GM12878 (cell line): ENCODE measurements around the gene GLG1. TPM values are rescaled to one million over a fixed set of nuclear protein-coding genes. Genes with fewer than 3 reads are reported as not detected.

Experiments
- BCL3 ChIP-seq: IDR thresholded peaks from 2 replicates; pipeline ENCODE4 v1.6.1; 2011; ENCODE audit warnings: borderline replicate concordance, low read depth, mild to moderate bottlenecking, moderate library complexity, low read length; ENCODE audit not compliant: insufficient read depth, poor library complexity, severe bottlenecking
- BMI1 ChIP-seq: fragments of 450-650 bp; IDR thresholded peaks from 2 replicates; pipeline ENCODE4 v1.6.1; 2016; ENCODE audit warnings: mild to moderate bottlenecking, moderate library complexity, borderline replicate concordance
- CHD4 ChIP-seq: fragments of 200-600 bp; sonication (generic); IDR thresholded peaks from 2 replicates; pipeline ENCODE4 v1.6.1; 2016; ENCODE audit warnings: mild to moderate bottlenecking
- EGR1 ChIP-seq, 2 experiments: IDR thresholded peaks; 1 replicate in 1 of 2; 2 replicates in 1 of 2; pipeline ENCODE4 v1.6.1; 2011 to 2012; ENCODE audit warnings: low read depth in 2 of 2, low read length in 2 of 2, borderline replicate concordance in 1 of 2, mild to moderate bottlenecking in 1 of 2, moderate library complexity in 1 of 2
- HCFC1 ChIP-seq: fragments of 150-350 bp; IDR thresholded peaks from 2 replicates; pipeline ENCODE4 v1.6.1; 2014; ENCODE audit warnings: low read length
- KLF5 ChIP-seq: fragments of 450-650 bp; IDR thresholded peaks from 2 replicates; pipeline ENCODE4 v1.6.1; 2014; ENCODE audit warnings: mild to moderate bottlenecking; ENCODE audit not compliant: partially characterized antibody
- MTA3 ChIP-seq: IDR thresholded peaks from 2 replicates; pipeline ENCODE4 v1.6.1; 2012; ENCODE audit warnings: low read length, inconsistent platforms, borderline replicate concordance
- MYB ChIP-seq: fragments of 150-350 bp; IDR thresholded peaks from 2 replicates; pipeline ENCODE4 v1.6.1; 2014; ENCODE audit warnings: mild to moderate bottlenecking, low read depth, low read length, borderline replicate concordance
- NFIC ChIP-seq: IDR thresholded peaks from 2 replicates; pipeline ENCODE4 v1.6.1; 2012; ENCODE audit warnings: low read depth, mild to moderate bottlenecking, inconsistent platforms, low read length, moderate library complexity
- POLR2A ChIP-seq: IDR thresholded peaks from 2 replicates; pipeline ENCODE4 v1.6.1; 2011; ENCODE audit warnings: low read depth, mild to moderate bottlenecking, low read length
- POLR2AphosphoS2 ChIP-seq: IDR thresholded peaks from 2 replicates; pipeline ENCODE4 v1.6.1; 2011; ENCODE audit warnings: low read depth, mild to moderate bottlenecking, low read length, improper control_type of control experiment, moderate library complexity
- POLR2AphosphoS5 ChIP-seq: IDR thresholded peaks from 2 replicates; pipeline ENCODE4 v1.6.1; 2011; ENCODE audit warnings: mild to moderate bottlenecking, low read length, inconsistent platforms
- SMARCA5 ChIP-seq: fragments of 450-650 bp; IDR thresholded peaks from 2 replicates; pipeline ENCODE4 v1.6.1; 2017; ENCODE audit warnings: mild to moderate bottlenecking
- SP1 ChIP-seq: IDR thresholded peaks from one replicate; pipeline ENCODE4 v1.6.1; 2011; ENCODE audit warnings: low read depth, low read length
- TAF1 ChIP-seq: IDR thresholded peaks from 2 replicates; pipeline ENCODE4 v1.6.1; 2011; ENCODE audit warnings: mild to moderate bottlenecking, low read depth, low read length, borderline replicate concordance
- ZNF207 ChIP-seq: fragments of 450-650 bp; IDR thresholded peaks from 2 replicates; pipeline ENCODE4 v1.6.1; 2014; ENCODE audit warnings: antibody characterized with exemption, mild to moderate bottlenecking, borderline replicate concordance
- polyA plus RNA-seq, 11 experiments: library from polyadenylated mRNA; depleted of rRNA in 4 of 11; unstranded in 6 of 11; stranded (reverse) in 5 of 11; fragments of >200 nt; fragmentation: Nextera tagmentation in 4 of 11; fragmentation: Illumina TruSeq in 1 of 11; extraction: Ambion mirVana in 4 of 11; extraction: Trizol in 1 of 11; gene quantifications; 1 replicate in 1 of 11; 2 replicates in 10 of 11; pipeline versions ENCODE4 v1.2.1 to v1.2.3, GENCODE V29; 2011 to 2016; ENCODE audit warnings: inconsistent platforms in 2 of 11, missing spikeins in 2 of 11, low read depth in 1 of 11
- total RNA-seq, 4 experiments: library from RNA; depleted of rRNA in 3 of 4; stranded (reverse); fragments of >200 nt in 3 of 4; fragmentation: Illumina TruSeq in 1 of 4; extraction: Trizol in 1 of 4; gene quantifications; 2 replicates each; pipeline versions ENCODE4 v1.2.1 to v1.2.3, GENCODE V29; 2013 to 2021
- TF ChIP-seq, protein P1 (sequence below), 3 experiments: IDR thresholded peaks in 2 of 3; conservative IDR thresholded peaks in 1 of 3; 2 replicates each; pipeline ENCODE4 v1.5.1; 2011; ENCODE audit warnings: low read depth in 3 of 3, low read length in 3 of 3, mild to moderate bottlenecking in 3 of 3, control low read depth in 2 of 3, moderate library complexity in 2 of 3, inconsistent platforms in 1 of 3, mixed read lengths in 1 of 3; ENCODE audit not compliant: control insufficient read depth in 2 of 3, insufficient read depth in 1 of 3; ENCODE audit errors: extremely low read depth in 1 of 3
- TF ChIP-seq, protein P2 (sequence below): IDR thresholded peaks from 2 replicates; pipeline ENCODE4 v1.6.1; 2012; ENCODE audit warnings: mild to moderate bottlenecking, low read depth, low read length
- TF ChIP-seq, protein P3 (sequence below): fragments of 450-650 bp; IDR thresholded peaks from 2 replicates; pipeline ENCODE4 v1.6.1; 2014; ENCODE audit warnings: mild to moderate bottlenecking
- TF ChIP-seq, protein P4 (sequence below): fragments of 450-650 bp; conservative IDR thresholded peaks from 2 replicates; pipeline ENCODE4 v1.6.1; 2017; ENCODE audit warnings: mild to moderate bottlenecking, moderate library complexity

Gene GLG1
- total and polyA plus RNA-seq, 10 of the 15 experiments (the other 5 are each of a cell fraction or from before 2014, with no cell fraction given), result 7.6 to 49.4 (median 28.2) TPM

- TF ChIP-seq, protein P1, sequence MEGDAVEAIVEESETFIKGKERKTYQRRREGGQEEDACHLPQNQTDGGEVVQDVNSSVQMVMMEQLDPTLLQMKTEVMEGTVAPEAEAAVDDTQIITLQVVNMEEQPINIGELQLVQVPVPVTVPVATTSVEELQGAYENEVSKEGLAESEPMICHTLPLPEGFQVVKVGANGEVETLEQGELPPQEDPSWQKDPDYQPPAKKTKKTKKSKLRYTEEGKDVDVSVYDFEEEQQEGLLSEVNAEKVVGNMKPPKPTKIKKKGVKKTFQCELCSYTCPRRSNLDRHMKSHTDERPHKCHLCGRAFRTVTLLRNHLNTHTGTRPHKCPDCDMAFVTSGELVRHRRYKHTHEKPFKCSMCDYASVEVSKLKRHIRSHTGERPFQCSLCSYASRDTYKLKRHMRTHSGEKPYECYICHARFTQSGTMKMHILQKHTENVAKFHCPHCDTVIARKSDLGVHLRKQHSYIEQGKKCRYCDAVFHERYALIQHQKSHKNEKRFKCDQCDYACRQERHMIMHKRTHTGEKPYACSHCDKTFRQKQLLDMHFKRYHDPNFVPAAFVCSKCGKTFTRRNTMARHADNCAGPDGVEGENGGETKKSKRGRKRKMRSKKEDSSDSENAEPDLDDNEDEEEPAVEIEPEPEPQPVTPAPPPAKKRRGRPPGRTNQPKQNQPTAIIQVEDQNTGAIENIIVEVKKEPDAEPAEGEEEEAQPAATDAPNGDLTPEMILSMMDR (IDR thresholded peaks at IDR 0.05 in 2 of 3, conservative IDR thresholded peaks at IDR 0.05 in 1 of 3; ENCODE audit: control insufficient read depth in 2 of 3, extremely low read depth in 1 of 3, insufficient read depth in 1 of 3, low read depth in 3 of 3, low read length in 3 of 3), result peak in 1 of 3 experiments; percentile 22; a peak in 1 of 6 replicates
- TF ChIP-seq POLR2A, result peak; percentile 99
- TF ChIP-seq POLR2AphosphoS5, result peak; percentile 95
- TF ChIP-seq, protein P2, sequence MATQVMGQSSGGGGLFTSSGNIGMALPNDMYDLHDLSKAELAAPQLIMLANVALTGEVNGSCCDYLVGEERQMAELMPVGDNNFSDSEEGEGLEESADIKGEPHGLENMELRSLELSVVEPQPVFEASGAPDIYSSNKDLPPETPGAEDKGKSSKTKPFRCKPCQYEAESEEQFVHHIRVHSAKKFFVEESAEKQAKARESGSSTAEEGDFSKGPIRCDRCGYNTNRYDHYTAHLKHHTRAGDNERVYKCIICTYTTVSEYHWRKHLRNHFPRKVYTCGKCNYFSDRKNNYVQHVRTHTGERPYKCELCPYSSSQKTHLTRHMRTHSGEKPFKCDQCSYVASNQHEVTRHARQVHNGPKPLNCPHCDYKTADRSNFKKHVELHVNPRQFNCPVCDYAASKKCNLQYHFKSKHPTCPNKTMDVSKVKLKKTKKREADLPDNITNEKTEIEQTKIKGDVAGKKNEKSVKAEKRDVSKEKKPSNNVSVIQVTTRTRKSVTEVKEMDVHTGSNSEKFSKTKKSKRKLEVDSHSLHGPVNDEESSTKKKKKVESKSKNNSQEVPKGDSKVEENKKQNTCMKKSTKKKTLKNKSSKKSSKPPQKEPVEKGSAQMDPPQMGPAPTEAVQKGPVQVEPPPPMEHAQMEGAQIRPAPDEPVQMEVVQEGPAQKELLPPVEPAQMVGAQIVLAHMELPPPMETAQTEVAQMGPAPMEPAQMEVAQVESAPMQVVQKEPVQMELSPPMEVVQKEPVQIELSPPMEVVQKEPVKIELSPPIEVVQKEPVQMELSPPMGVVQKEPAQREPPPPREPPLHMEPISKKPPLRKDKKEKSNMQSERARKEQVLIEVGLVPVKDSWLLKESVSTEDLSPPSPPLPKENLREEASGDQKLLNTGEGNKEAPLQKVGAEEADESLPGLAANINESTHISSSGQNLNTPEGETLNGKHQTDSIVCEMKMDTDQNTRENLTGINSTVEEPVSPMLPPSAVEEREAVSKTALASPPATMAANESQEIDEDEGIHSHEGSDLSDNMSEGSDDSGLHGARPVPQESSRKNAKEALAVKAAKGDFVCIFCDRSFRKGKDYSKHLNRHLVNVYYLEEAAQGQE, result no peak
- TF ChIP-seq EGR1 (IDR thresholded peaks at IDR 0.05; ENCODE audit: borderline replicate concordance in 1 of 2, low read depth in 2 of 2, low read length in 2 of 2), result peak; percentile 73 to 83; a peak in 2 of 3 replicates
- TF ChIP-seq KLF5, result peak; percentile 52
- peak; percentile 57; the same call in 1 of the 2 replicates for TF ChIP-seq SMARCA5
- TF ChIP-seq MYB, result no peak
- TF ChIP-seq, protein P3, sequence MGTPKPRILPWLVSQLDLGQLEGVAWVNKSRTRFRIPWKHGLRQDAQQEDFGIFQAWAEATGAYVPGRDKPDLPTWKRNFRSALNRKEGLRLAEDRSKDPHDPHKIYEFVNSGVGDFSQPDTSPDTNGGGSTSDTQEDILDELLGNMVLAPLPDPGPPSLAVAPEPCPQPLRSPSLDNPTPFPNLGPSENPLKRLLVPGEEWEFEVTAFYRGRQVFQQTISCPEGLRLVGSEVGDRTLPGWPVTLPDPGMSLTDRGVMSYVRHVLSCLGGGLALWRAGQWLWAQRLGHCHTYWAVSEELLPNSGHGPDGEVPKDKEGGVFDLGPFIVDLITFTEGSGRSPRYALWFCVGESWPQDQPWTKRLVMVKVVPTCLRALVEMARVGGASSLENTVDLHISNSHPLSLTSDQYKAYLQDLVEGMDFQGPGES, result no peak
- peak; percentile 94; the same call in 1 of the 2 replicates for TF ChIP-seq ZNF207
- peak; percentile 21 for TF ChIP-seq BCL3
- TF ChIP-seq POLR2AphosphoS2, result peak; percentile 88; the same call in 1 of the 2 replicates
- no peak for TF ChIP-seq HCFC1
- TF ChIP-seq SP1, result peak; percentile 58
- TF ChIP-seq, protein P4, sequence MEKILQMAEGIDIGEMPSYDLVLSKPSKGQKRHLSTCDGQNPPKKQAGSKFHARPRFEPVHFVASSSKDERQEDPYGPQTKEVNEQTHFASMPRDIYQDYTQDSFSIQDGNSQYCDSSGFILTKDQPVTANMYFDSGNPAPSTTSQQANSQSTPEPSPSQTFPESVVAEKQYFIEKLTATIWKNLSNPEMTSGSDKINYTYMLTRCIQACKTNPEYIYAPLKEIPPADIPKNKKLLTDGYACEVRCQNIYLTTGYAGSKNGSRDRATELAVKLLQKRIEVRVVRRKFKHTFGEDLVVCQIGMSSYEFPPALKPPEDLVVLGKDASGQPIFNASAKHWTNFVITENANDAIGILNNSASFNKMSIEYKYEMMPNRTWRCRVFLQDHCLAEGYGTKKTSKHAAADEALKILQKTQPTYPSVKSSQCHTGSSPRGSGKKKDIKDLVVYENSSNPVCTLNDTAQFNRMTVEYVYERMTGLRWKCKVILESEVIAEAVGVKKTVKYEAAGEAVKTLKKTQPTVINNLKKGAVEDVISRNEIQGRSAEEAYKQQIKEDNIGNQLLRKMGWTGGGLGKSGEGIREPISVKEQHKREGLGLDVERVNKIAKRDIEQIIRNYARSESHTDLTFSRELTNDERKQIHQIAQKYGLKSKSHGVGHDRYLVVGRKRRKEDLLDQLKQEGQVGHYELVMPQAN, result peak; percentile 82
- TF ChIP-seq TAF1, result peak; percentile 92
- no peak for TF ChIP-seq CHD4
- no peak for TF ChIP-seq BMI1
- no peak for TF ChIP-seq MTA3
- TF ChIP-seq NFIC, result no peak
Measured at GRCh38 chr16:74606521-74607309, at the start of gene GLG1 (continued).
